C1 segment of cervical spinal cord (tissue), 14 donors: ENCODE measurements around the gene FGF6.
"Not testable (repeated sequence)": the region's sequence is repeated elsewhere in the genome, so short reads cannot be mapped to it uniquely, and the experiment has no call there.

Experiments
- DNase-seq, 14 donors: peaks; one replicate each; lab custom pipeline; 2025; lab: John Stamatoyannopoulos, UW

FGF6 gene

DNA sequence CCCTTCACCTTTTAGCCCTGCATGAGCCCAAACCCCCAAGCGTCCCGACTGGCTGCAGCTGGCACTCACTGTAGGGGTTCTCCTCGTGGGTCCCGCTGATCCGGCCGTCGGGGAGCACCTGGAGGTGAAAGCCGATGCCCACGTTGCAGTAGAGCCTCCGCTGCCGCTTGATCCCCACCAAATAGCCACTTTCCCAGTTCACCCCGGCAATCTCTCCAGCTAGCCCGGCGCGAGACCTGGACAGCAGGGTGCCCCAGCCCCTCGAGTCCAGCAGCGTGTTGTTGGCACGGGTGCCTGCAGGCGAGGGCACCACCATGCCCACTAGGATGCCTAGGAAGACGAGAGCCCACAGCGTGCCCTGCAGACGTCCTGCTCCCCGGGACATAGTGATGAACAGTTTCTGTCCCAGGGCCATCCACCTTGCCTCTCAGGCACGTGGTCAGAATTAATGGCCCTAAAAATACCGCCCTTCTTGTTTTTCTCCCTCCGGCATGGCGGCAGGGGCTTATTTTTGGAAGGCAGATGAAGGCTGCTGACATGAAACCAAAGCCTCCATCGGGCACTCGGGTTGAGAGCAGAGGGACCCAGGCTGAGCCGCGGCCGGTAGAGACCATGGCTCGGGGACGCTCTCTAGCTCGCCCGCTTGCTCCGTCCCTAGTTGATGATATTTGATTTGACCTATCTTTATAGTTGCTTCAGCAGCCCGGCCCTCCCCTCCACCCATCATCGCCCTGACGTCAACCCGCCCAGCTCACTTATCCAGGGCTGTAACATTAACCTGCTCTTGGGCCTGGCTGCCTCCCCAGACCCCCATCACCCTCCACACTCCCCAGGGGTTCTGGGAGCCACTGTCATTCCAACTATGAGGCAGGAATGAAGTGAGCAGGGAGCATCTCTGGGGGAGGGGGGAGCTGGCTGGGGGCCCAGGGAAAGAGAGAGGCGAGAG lies at the start of gene FGF6:
FGF6 (minus strand) TSS at position 660 of the 946 bp plus-strand sequence; CDS start at position 415, 245 bp downstream.
- DNase-seq: no peak

- DNase-seq: no peak
Measured at GRCh38 chr12:4490973-4491372, 45.4 kb upstream of the FGF6 start.

DNA sequence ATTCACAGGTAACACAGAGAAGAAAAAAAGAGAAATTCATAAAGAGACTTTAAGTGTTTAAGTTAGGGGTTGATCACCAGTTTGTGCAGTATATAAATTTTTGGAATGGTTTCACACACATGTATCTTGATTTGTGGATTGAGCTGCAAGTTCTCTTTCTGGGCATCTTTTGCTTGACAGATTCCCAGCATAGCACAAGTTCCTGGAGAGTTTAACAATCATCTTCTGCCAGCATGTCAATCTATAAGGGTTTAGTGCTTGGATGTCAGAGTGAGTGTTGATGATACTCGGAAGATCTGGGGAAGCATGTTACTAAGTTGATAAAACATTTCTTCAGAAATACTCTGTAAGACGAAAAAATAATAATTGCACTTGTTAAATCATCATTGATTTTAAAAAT lies 43.9 kb upstream of the FGF6 start:
- no peak for DNase-seq

DNA sequence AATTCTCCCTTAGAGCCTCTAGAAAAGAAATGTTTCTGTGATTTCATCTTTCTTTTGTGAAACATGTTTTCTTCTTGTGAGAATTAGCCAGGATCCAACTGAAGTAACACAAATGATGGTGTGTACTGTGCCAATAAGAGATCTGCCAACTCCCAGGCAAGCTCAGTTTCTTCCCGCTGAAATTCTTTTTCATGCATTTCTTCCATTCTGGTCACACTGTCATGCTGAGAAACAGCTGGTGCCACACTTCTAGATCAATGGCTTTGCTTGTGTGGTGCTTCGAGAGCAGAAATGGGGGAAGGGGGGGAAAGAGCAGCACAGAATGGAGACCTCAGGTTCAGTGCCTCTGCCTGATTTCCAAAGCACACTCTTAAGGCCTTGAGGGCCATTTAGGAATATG lies 41.4 kb upstream of the FGF6 start:
- DNase-seq: peak in 2 of 14 donors; percentile 3 to 9

- DNase-seq: no peak
Measured at GRCh38 chr12:4486049-4486699, 40.6 kb upstream of the FGF6 start.

DNA sequence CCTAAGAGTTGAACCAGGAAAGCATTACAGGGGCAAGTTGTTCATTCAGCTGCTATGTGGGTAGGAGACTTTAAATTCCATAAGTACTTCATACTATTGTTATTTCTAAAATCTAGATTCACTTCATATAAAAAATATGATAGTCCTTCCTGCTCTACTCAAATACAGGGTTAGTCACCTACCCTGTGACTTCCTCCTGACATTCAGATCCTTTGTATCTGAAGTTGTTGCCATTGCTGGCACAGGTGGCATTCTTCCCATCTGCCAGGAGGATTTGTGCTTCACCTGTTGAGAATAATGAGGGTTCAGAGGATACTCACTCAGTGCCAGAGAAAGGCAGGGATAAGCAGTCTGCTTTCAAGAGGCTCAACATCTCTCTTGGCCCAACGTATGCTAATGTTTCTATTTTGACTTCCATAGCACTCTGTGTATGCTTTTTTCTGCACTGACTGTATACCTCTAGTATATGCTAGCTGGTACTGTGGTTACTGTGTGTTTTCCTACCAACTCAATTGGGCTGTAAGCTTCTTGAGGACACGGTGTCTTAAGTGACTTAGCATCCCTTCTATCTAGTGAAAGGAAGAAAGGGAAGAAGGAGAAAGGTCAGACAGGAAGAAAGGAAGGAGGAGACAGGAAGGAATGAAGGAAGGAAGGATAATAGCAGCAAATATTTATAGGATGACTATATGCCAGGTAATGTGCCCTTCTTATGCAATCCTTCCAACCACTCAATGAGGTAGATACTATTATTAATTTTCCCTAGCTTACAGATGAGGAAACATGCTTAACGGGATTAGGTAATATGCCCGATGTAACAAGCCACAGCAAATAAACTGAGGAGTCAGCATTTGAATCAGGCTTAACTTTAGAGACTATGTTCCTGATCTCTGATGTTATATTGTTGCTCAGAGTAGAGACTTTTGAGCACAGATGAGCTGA lies 38.5 kb upstream of the FGF6 start:
- DNase-seq: no peak

GRCh38 chr12:4482936-4483335 lies 37.3 kb upstream of the FGF6 start:
- no peak for DNase-seq

DNA sequence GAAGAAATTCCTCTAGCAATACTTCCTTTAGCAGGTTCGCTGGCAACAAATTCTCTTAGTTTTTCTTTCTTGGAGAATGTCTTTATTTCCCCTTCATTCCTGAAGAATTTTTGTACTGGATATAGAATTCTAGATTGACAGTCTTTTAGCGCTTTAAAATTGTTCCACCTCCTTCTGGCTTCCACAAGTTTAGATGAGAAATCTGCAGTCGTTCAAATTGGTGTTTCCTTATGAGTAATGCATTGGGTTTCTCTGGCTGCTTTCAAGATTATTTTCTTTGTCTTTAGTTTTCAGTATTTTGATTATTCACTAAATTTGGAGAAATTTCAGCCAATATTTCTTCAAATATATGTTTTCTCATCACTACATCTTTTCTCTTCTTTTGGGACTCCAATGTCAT lies 33.3 kb upstream of the FGF6 start:
- no peak for DNase-seq

DNA sequence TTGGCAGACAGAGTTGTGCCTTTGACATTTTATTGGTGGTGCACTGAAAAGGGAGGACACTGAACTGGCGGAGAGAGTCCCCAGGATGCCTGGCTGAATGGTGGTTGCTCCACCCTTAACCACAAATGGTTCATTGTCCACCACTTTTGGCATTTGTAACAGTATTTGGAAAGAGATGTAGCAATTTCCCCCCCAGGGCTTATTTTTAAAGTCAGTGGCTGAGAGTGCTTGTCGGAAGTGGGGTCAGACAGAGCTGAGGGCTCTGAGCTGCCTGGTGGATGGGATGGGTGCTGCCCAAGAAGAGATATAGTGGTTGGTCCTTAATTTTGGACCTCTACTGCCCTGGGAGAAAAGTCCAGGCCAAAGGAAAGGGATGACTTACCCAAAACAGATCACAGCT lies 31.5 kb upstream of the FGF6 start:
- no peak for DNase-seq

DNA sequence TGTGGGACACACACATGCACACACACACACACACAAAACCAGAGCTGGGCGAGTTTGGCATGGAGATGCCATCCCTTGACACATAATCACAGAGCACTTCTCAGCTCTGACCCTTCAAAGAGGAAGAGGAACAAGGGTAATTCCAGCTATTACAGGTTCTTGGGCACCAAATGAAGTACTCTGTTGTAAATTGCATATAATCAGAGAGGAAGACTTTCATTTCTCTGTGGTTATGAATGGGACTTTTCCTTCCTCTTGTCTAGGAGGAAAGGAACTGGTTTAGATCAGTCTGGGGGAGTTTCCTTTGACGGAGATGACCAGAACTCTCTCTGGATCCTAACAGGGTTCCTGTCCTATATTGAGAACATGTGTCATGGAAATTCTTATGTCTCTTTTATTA lies 26.4 kb upstream of the FGF6 start:
- no peak for DNase-seq

GRCh38 chr12:4471256-4471655 lies 25.6 kb upstream of the FGF6 start:
- no peak for DNase-seq

DNA sequence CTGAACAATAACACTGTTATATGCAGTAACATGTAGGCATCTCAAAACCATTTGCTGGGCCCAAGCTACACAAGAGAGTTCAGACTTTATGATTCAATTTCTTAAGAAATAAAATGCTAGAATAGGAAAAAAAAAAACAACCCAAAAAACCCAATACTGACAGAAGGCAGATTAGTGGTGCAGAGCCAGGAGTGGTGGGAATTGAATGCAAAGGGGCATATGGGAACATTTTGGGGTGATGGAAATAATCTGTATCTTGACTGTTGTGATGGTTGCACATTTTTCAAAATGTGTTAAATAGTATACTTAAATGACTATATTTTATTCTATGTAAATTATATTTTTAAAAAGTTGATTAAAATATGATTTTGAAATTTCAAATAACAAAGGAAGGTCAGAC lies 23.4 kb upstream of the FGF6 start:
- DNase-seq: no peak

DNA sequence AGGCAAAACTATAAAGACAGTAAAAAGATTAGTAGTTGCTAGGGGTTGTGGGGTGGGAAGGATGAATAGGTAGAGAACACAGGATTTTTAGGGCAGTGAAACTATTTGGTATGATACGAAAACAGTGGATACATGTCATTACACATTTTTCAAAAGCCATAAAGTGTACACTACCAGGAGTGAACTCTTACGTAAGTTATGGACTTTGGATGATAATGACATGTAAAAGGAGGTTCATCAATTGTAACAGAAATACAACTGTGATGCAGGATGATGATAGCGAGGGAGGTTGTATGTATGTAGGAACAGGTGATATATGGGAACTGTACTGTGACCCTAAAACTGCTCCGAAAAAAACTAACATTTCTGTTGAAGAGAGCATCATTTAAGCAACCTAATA lies 15.1 kb upstream of the FGF6 start:
- no peak for DNase-seq

DNA sequence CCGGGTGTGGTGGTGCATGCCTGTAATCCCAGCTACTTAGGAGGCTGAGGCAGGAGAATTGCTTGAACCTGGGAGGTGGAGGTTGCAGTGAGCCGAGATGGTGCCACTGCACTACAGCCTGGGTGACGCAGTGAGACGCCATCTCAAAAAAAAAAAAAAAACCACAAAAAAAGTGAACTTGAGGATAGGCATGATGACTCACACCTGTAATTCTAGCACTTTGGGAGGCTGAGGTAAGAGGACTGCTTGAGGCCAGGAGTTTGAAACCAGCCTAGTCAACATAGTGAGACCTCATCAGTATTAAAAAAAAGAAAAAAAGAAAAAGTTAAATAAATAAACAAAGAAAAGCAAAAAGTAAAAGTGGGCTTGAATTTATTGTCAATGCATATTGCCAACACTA lies 10.2 kb upstream of the FGF6 start:
- not testable (repeated sequence) for DNase-seq

- DNase-seq: no peak
Measured at GRCh38 chr12:4454315-4454860, 8.8 kb upstream of the FGF6 start.

GRCh38 chr12:4451694-4452093 lies 6.1 kb upstream of the FGF6 start:
- DNase-seq: no peak

DNA sequence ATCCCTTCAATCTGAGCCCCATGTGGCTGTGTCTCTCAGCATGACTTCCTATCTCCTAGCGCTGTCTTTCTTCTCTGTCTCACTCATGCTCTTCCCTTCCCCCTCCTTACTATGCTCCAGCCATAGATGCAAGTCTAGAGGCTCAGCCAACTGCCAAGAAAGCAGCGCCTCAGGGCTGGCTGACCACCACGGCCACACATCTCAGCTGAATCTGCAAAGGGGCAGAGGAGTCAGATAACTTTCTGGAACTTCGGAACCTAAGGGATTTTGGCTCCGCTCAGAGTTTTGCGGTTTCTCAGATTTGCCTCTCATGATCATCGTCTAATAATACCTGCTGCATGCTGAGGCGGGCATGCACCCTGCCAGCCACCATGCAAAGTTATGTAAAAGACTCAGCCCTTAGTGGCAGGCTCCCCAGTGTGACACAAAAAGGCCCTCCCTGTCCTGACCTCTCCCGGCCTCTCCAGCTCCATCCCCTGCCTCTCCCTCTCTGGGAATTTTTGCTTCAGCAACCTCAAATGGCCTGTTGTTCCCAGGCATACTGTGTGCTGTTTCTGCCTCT lies 5.0 kb upstream of the FGF6 start:
- DNase-seq: no peak

DNA sequence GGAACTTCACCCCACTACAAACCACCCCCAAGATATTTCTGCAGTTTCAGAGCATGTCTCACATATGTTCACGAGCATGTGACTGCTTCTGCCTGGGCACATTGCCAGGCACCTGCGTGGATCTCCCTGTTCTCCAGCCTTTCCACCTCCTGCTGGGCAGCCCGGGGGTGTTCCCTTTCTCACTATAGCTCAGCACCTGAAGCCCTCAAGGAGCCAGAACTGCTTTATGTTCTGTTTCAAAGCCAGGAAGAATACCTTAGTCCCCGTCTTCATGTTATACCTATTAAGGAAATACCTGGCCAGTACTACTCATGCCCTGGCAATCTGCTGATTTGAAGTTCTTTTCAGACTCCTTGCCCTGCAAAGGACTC lies 4.2 kb upstream of the FGF6 start:
- DNase-seq: no peak

DNA sequence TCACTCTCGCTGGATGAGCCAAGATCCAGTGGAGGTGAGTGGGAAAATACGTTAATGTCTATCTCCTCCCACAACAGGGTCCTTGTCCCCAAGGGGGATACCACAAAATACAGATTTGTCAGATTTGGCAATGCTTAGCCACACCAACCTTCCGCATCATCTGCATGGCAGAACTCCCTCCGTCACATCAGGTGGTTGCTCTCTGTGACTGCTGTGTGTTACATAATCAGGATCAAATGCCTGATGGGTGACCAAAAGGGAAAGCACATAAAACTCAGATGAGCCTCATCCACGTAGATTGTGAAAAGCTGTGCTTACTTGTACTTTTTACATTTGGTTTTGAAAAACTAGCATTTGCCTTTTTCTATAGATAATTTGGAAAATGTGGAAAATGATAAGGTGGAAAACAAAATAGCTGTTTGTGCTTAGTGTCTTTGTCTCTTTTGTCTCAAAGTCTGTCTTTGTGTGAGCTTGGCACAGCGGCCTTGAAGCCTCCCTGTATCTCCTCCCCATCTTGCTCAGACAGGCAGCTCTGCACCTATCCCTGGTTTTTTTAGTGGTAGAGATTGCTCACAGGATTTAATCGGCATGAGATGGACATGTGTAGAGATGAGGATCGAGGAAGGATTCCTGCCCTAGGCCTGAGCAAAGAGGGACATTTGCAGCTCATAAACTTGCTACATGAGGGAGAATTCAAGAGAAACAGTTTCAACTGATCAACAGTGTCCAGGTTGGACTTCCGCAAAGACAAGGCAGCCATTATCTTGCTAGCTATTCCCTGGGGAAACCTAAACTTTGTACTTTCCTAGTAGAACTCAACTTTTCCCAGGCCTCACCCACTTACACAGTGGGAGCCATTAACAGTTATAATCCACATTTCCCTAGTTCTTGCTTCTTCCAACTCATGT lies 3.6 kb upstream of the FGF6 start:
- no peak for DNase-seq

- DNase-seq: no peak
Measured at GRCh38 chr12:4448371-4448940, 2.8 kb upstream of the FGF6 start.
